ENCODE measurements around the gene FOXK1.
"Not testable (repeated sequence)": the region's sequence is repeated elsewhere in the genome, so short reads cannot be mapped to it uniquely, and the experiment has no call there.

FOXK1 gene

DNA sequence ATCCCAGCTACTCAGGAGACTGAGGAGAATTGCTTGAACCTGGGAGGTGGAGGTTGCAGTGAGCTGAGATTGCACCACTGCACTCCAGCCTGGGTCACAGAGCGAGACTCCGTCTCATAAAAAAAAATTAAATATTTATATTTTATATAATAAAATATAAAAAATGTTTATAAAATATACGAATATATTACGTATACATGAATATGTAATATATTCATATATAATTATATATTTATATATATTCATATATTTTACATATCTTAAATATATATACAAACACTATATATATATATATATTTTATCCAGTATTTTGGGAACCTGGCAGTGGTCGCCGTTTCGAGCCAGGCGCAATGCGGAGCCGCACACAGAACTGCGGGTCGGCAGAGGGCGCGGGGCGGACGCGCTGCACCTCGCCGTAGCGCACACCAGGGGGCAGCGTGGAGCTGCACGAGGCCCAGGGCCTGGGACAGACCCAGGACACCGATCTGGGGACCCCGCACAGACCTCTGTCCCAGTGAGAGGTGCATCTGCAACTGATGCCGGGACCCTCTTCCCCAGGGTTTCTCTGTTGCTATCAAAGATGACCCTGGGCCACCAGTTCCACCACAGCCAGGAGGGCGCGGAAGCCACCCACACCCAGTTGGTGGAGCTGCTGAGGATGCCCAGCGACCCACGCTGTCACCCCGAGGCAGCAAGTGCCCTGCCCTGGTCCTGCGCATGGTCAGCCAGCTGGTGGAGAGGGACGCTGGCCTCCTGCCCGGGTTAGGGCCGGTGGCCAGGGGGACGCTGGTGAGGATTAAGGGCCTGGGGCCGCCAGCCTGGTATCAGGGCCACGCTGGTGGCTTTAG lies 116.0 kb downstream of the FOXK1 start:
- DNase-seq (ENCODE audit: low read depth in 2 of 3, low spot score in 1 of 3), result peak; percentile 22 to 66 (median 42)

DNA sequence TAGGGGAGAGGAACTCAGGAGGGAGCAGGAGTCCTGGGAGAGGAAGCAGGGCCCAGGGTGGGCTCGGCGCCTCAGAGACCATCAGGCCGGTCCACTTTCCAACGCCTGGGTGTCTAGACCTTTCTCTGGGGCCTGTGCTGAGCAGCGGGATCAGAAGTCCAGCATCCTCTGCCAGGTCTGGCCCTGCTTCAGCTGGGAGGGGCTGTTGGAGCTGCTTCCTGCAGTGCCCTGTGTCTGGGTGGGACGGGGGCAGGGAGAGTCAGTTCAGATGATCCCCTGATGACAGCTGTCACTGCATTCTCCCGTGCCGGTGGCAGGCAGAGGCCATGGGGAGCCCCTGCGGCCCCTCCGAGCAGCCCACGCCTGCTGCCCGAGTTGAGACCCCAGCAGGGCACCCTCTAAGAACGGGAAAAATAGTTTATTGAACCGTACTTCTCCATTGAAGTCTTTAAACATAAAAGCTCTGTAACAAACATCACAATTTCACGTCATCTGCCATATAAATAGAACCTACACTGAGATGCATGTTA lies 116.7 kb downstream of the FOXK1 start:
- no peak for DNase-seq (ENCODE audit: low read depth in 2 of 3, low spot score in 1 of 3)

DNA sequence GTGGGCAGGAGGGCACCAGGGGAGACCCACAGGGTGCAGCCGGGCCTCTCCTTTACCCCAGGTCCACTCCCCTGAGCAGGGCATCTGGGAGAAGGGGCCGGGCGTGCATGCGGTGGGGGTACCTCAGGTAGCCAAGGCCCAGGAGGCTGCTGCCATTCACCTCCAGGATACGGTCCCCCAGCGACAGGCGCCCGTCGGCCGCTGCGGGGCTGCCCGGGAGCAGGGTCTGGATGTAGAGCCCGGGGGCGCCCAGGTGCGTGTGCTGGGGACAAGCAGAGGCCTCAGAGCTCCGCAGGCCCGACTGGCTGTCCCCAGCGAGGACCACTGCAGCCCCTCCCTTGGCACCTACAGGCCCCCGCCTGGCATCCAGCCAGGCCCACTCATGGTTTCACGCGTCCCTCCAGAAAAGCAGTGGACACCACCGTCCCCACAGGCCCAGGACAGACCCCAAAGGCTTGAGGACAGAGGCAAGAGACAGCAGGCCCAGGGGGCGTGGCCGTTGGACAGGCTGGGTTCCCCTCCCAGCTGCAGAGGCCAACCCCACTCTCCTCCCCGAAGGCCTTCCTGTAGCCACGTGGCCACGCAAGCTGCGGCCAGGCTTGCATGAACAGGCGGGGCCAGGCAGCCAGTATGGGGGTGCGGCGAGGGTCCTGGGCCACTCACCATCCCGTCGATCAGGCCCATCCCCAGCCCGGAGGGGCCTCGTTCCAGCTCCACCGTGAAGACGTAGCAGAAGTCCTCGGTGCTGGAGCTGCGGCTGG lies 117.6 kb downstream of the FOXK1 start:
- DNase-seq (ENCODE audit: low read depth in 2 of 3, low spot score in 1 of 3), result no peak

DNA sequence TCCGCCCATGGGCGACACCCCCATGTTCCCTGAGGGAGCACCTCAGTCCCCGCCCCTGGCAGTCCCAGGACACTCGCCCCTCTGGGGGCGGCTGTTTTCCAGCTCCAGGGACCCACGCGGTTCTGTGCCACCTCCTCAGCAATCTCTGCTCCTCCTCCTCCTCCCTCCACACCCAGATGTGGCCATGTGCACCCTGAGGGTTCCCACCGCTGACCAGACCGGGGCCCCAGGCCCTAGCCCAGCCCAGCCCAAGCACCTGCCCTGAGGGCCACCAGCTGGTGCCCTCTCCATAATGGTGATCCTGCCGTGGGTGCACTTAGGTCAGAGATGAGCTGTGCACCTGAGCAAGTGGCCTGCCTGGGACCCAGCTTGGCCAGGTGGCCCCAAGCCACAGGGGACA lies 118.4 kb downstream of the FOXK1 start:
- no peak for DNase-seq (ENCODE audit: low read depth in 2 of 3, low spot score in 1 of 3)

DNA sequence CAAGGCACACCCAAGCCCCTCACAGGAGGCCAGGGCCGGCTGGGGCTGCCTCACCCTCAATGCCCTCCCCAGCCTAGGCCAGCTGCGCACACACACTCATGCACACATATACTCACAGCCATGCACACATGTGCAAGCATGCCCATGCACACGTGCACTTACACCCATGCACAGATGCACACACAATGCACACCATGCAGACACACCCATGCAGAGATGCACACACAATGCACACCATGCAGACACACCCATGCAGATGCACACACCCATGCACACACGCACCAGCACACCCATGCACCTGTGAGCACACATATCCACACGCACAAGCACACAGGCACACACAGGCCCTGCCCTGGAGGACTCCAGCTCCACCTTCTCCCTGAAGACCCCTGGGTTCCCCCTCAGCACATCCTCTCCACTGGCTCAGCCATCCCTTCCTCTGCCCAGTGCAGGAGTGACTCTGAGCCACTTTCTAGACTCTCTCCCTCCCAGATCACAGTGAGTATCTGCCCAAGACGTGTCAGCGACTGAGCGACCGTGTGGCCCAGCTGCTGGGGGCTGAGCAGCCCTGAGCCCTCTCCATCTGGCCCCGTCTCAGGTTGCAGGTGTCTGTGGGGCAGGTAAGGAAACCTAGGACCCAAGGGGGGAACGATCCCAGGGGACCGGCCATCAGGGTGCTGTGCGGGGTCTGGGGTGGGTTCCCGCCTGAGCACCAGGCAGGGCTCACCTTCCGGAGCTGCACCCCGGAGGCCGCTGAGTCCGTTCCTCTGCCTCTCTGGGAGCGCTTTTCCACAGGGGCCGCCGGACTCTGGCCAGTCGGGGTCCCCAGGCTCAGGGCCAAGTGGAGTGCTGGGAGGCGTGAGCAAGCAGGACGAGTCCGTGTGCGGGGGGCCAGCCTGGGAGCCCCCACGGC lies 119.1 kb downstream of the FOXK1 start:
- DNase-seq (ENCODE audit: low read depth in 2 of 3, low spot score in 1 of 3), result no peak

DNA sequence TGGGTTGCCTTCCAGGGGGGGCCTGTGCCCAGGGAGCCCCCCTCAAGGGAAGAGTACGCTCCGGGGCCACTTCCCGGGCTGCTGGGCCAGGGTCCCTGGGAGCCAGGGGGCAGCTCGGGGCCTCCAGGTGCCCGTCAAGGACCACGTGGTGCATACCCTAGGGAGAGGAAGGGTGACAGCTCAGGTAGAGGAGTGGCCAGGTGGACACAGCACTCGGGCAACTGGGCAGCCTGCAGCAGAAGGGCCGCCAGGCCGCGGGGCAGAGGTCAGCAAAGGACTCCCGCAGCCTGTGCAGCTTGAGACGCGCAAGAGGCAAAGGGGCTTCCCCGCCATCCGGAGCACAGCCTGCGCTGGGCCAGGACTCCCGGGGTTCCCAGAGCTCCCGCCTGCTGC lies 119.7 kb downstream of the FOXK1 start:
- no peak for DNase-seq (ENCODE audit: low read depth in 2 of 3, low spot score in 1 of 3)

DNA sequence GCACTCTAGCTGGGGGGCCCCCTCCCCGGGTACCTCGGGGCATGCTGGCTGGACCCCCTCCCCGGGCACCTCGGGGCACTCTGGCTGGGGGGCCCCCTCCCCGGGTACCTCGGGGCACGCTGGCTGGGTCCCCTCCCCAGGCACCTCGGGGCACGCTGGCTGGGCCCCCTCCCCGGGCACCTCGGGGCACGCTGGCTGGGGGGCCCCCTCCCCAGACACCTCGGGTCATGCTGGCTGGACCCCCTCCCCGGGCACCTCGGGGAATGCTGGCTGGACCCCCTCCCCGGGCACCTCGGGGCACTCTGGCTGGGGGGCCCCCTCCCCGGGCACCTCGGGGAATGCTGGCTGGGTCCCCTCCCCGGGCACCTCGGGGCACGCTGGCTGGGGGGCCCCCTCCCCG lies 120.5 kb downstream of the FOXK1 start:
- DNase-seq (ENCODE audit: low read depth in 2 of 3, low spot score in 1 of 3), result not testable (repeated sequence)

DNA sequence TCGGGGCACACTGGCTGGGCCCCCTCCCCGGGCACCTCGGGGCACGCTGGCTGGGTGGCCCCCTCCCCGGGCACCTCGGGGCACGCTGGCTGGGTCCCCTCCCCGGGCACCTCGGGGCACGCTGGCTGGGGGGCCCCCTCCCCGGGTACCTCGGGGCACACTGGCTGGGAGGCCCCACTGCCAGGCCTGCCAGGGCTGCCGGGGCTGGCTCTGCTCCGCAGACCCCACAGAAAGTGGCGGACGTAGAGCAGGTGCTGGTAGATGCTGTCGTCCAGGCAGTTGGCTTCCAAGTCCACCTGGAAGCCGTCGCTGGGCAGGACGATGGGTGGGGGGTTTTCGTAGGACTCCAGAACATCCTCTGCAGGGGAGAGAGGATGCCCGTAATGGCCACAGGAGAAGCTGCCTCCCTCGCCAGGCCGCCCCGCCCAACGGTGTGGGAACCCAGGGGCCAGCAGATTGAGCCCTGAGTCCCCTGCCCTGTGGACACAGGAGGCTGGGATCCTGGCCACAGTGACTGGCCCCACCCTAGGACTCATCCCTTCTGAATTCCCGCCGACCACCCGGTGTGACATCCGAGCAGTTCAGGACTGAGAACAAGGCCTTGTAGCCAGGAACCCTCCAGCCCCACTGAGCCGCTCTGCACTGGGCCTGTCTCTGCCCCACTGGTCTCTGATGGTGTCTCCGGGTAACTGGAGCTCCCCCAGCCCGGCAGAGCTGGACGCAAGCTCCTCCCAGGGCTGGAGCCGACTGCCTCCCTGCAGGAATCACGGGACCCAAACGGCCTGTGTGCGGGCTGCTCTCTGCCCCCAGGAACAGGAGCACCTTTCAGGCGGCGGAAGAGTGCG lies 121.5 kb downstream of the FOXK1 start:
- DNase-seq (ENCODE audit: low read depth in 2 of 3, low spot score in 1 of 3), result no peak

DNA sequence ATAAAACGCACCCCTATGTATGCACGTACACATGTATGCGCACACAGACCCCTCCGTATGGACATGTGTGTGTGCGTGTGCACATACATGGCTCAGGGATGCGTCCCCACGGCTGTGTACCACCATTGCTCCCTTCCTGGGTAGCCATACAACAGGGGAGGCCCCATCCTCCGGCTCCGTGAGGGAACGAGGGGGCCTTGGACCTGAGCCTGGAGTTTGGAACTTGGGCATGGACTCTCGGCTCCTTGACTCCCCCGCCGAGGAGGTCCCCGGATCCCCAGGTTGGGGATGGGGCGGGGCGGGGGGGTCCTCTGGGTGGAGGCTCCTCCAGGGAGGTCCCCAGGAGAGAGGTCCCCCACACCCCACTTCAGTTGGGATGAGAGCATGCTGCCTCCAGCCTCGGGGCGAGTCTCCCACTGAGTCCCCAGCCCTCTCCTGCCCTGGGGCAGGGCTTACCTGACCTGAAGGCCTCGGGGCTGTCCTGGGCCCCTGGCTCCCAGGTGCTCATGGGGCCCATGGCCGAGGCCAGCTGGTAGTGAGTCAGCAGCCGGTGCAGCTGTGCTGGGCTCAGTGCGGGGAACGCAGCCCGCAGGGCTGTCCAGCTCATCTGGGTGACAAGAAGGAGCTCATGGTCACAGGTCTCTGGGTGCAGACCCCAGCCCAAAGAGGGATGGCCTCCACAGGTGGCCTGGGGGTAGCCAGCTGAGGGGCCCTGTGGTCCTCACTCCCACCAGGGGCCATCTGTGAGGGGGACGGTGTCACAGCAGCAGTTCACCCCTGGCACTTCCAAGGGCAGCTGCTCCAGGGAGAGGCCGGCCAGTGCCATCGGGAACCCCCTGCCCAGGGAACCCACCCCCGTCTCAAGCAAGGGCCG lies 123.3 kb downstream of the FOXK1 start:
- DNase-seq (ENCODE audit: low read depth in 2 of 3, low spot score in 1 of 3), result no peak

DNA sequence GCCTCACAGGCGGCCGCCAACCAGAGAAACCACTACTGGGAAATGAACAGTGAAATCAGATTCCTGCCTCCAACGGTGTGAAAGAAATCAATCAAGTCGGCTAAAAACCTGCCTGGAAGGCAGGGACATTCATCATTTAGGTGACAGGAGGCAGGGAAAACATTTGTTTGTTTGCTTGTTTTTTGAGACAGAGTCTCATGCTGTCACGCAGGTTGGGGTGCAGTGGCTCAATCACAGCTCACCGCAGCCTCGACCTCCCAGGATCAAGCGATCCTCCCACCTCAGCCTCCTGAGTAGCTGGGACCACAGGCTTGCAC lies 123.8 kb downstream of the FOXK1 start:
- DNase-seq (ENCODE audit: low read depth in 2 of 3, low spot score in 1 of 3), result no peak

DNA sequence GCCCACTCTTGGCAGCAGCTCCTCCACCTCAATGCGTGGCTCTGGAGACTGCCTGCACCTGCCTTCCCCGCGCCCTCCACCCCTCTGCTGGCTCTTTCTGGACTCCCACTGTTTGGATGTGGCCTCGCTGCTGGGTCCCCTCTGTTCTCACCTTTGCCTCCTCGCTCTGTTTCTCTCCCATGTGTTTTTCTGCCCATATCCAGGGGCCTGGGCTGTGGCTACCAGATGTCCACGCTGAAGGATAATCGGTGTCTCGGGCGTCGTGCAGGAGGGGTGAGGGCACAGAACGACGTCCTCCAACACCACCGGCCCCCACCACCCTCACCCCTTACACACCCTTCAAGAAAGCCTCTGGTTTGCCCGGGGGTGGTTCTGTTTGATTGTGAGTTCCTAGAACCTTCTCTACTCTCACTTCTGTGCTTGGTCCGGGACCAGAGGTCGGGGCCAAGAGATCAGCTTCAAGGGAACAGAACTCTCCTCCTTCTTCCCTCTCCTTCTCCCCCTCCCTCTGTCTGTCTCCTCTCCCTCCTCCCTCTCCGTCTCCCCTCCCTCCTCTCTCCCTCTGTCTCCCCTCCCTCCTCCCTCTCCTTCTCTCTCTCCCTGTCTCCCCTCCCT lies 125.0 kb downstream of the FOXK1 start:
- DNase-seq (ENCODE audit: low read depth in 2 of 3, low spot score in 1 of 3), result no peak

DNA sequence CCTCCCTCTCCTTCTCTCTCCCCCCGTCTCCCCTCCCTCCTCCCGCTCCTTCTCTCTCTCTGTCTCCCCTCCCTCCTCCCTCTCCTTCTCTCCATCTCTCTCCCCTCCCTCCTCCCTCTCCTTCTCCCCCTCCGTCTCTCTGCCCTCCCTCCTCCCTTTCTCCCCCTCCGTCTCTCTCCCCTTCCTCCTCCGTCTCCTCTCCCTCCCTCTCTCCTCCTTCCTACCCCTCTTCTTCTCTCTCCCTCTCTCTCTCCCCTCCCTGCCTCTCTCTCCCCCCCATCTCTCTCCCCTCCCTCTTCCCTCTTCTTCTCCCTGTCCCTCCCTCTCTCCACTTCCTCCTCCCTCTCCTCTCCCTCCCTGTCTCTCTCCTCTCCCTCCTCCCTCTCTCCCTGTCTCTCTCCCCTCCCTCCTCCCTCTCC lies 125.5 kb downstream of the FOXK1 start:
- DNase-seq (ENCODE audit: low read depth in 2 of 3, low spot score in 1 of 3), result no peak

DNA sequence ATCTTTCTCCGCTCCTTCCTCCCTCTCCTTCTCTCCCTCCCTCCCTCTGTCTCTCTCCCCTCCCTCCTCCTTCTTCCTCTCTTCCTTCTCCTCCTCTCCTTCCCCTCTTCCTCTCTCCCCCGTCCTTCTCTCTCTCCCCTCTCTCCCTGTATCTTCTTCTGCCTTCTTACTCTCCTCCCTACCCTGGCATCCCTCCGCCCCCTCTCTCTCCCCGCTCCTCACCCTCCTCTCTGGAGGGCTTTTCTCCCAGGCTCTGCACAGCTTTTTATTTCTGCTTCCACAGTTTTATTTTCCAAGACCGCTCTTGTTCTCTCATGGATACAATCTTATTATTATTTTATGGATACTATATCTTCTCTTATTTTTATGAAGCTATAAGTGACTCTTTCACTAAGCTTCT lies 125.9 kb downstream of the FOXK1 start:
- DNase-seq (ENCODE audit: low read depth in 2 of 3, low spot score in 1 of 3), result no peak

DNA sequence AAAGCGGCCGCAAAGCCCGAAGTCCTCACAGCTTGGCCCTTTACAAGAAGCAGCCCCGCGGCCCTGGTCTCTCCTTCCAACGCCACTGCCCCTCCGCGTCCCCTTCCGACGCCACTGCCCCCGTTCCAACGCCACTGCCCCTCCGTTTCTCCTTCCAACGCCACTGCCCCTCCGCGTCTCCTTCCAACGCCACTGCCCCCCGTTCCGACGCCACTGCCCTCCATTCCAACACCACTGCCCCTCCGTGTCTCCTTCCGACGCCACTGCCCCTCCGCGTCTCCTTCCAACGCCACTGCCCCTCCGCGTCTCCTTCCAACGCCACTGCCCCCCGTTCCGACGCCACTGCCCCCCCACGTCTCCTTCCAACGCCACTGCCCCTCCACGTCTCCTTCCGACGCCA lies 126.5 kb downstream of the FOXK1 start:
- DNase-seq (ENCODE audit: low read depth in 2 of 3, low spot score in 1 of 3), result no peak

DNA sequence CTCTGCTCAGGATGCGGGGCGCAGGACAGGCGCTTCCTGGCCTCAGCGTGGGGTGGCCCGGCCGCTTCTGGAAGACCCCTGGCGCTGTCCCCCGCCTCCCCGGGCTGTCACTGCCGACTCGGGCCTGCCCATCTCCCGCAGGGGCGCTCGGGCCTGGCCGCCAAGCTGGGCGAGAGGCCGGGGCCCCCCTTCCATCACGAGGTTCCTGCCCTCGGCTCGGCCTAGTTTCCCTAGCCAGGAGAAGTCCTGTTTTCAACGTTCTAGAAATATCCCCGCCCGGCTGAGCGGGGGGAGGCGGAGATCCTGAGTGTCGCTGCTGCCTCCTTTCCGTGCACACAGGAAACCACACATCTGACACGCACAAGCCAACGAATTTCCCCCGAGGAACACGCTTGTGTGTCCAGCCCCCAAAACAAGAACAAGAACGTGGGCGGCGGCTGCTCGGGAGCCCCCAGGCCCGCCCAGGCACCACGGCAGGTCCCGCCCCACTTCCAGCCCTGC lies 127.0 kb downstream of the FOXK1 start:
- no peak for DNase-seq (ENCODE audit: low read depth in 2 of 3, low spot score in 1 of 3)

DNA sequence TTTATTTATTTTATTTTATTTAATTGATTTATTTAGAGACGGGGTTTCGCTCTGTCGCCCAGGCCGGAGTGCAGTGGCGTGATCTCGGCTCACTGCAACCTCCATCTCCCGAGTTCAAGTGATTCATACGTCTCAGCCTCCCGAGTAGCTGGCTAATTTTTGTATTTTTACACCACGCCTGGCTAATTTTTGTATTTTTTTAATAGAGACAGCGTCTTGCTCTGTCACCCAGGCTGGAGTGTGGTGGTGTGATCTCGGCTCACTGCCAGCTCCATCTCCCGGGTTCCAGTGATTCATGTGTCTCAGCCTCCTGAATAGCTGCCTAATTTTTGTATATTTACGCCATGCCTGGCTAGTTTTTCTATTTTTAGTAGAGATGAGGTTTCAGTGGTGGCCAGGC lies 127.6 kb downstream of the FOXK1 start:
- no peak for DNase-seq (ENCODE audit: low read depth in 2 of 3, low spot score in 1 of 3)

DNA sequence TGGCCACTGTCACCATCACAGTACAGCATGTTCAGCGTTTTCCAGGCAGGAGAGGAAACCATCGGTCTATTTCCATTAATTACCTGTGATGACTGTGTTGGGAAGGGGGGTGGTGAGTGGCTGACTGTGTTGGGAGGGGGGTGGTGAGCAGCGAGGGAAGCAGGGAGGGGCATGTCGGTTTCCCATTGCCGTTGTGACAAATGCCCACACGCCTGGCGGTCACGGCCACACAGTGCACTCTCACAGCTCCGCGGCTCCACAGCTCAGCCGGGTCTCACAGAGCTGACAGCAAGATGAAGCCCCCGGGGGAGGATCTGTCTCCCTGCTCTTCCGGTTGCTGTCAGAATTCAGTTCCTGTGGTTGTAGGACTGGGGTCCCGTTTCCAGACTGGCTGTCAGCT lies 132.3 kb downstream of the FOXK1 start:
- no peak for DNase-seq (ENCODE audit: low read depth in 2 of 3, low spot score in 1 of 3)

DNA sequence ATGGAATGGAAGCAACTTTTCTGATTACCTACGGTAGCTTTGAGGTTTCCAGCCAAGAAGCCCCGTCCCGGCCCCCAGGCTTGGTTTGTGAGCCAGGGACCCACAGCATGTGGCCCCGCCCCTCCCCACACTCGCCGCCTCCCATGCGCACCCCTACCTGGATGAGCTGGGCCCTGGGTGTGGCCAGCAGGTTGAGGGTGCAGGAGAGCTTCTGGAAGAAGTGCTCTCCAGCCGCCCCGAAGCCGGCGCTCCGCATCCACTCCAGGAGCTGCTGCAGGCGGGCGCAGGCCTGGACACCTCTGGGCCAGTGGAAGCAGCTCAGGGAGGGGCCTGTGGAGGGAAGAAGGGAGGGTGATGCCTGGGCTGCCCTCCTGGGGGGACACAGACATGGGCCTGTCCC lies 133.0 kb downstream of the FOXK1 start:
- no peak for DNase-seq (ENCODE audit: low read depth in 2 of 3, low spot score in 1 of 3)
